Activated gamma-delta T cell treated with Interleukin-2 at 50 U/mL for 16 hours (primary cell): ENCODE results near the gene PAXIP1.
A peak's percentile ranks its signal among the peaks of the same experiment; 100 is the strongest.
"Not testable (repeated sequence)": the region's sequence is repeated elsewhere in the genome, so short reads cannot be mapped to it uniquely, and the experiment has no call there.

Source experiments
- DNase-seq: peaks from one replicate; pipeline ENCODE4 v3.0.0-alpha.2; 2020

The PAXIP1 gene

GRCh38 chr7:154942691-154943090, 60.2 kb downstream of the PAXIP1 start:
- no peak for DNase-seq

DNA sequence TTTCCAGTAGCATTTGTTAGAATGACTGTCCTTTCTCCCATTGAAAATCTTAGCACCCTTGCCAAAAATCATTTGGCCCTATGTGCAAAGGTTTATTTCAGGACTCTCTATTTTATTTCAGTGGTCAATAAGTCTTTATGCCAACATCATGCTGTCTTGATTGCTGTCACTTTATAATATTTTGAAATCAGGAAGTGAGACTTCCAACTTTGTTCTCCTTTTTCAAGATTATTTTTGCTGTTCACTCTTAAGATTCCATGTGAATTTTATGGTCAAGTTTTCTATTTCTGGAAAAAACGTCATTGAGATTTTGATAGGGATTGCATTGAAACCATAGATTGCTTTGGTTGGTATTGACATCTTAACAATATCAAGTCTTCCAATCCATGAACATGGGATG, 65.1 kb downstream of the PAXIP1 start:
- DNase-seq: no peak

DNA sequence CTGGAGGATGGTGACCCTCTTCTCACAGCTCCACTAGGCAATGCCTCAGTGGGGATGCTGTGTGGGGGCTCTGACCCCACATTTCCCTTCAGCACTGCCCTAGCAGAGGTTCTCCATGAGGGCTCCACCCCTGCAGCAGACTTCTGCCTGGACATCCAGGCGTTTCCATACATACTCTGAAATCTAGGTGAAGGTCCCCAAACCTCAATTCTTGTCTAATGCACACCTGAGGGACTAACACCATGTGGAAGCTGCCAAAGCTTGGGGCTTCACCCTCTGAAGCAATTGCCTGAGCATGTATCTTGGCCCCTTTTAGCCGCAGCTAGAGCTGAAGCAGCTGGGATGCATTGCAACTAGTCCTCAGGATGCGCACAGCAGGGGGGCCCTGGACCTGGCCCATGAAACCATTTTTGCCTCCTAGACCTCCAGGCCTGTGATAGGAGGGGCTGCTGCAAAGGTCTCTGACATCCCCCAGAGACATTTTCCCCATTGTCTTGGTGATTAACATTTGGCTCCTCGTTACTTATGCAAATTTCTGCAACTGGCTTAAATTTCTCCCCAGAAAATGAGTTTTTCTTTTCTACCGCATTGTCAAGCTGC, 68.5 kb downstream of the PAXIP1 start:
- DNase-seq: not testable (repeated sequence)

GRCh38 chr7:154931906-154932305, 71.0 kb downstream of the PAXIP1 start:
- DNase-seq: no peak

- no peak for DNase-seq
These were observed 73.8 kb downstream of the PAXIP1 start for GRCh38 chr7:154929006-154929726.

DNA sequence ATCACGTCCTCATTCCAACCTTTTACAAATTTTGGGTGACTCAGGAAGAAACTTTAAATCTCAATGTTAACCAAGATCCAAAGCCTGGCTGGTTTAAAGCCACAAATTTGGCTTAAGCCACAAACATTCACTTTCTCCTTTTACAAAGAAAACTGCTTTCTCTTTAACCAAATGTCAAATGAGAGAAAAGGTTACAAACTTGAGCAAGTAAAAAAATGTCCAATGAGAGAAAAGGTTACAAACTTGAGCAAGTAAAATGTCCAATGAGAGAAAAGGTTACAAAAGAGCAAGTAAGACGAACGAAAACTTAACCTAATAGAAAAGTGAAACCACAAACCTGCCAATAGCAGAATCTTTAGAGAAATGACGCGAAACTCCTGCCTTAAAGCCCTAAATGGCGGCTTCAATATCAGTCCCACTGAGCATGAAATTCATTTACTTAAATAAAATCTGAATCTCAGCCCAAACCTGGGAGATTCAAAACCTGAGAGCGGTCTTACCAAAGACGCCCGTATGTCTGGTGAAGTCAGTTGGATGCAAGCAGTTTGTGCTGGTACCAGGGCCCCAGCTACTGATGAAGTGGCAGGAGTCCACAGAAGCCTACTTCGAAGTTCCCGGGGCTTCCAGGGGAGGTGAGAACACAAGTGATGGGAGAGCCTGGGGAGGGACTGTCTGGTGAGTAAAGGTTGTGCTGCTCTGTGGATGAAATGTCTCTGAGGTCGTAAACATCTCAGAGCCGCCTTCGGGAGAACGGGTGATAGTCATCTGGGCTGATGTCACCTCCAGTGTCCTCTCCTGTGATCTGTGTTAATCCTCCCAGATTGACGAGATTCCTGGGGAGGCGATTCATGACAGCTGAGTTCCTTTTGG, 74.6 kb downstream of the PAXIP1 start:
- peak; percentile 29 for DNase-seq

DNA sequence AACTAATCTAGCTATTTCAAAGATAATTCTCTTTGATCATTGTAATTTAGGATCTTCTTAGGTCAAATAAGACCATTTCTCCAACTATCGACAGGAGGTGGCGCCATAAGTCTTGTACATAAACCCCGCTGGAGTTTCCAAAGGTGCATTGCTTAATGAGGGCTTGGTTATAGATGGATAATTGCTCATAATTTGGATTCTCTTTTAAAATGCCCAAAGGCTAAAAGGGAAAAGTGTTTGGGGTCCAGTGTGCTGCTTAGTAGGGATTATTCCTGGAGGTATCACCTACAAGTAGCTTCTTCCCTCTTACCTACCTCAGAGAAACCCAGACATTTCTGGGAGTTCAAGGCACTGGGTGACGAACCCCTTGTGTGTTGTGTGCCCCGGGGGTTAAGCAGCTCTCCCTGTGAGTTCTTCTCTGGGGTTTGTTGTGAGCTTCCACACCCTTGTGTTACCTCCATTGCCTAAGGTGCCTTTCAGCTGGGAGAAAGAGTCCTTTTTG, 75.2 kb downstream of the PAXIP1 start:
- DNase-seq: peak; percentile 79

- not testable (repeated sequence) for DNase-seq
These were observed 80.5 kb downstream of the PAXIP1 start for GRCh38 chr7:154922472-154922871.

- no peak for DNase-seq
These were observed 83.3 kb downstream of the PAXIP1 start for GRCh38 chr7:154919344-154920225.

DNA sequence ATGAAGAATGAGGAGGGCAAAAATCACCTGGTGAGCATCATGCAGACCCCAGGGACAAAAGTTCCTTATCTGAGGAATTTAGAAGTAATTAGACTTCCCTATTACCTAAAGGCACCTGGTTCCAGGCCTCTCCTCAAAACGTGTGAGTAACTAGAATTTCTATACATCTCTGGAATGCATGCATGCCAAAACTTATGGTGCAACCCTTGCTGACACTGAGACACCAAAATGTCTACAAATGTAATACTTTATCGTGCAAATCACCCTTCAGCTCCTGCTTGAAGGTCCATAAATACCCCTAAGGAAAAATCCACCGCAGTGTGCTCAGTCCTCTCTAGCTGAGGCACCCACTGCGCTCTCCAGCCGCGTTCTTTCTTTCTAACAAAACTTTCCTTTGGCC, 84.2 kb downstream of the PAXIP1 start:
- no peak for DNase-seq

GRCh38 chr7:154918266-154918665, 84.7 kb downstream of the PAXIP1 start:
- DNase-seq: no peak

DNA sequence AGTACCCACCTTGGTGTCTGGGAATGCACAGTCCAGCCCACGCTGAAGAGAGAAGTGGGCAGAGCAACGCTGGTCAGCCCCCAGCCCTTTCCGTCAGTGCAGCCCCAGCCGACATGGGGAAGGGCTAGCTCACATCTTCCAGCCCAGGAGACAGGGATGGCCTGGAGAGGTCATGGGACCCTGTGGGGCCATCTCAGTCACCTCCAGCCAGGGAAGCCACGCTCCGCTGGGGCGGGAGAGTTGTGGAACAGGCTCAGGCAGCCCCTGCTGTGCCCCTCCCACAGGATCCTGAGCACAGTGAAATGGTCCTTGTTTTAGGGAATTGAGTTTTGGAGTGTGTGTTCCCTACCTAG, 85.1 kb downstream of the PAXIP1 start:
- no peak for DNase-seq

GRCh38 chr7:154916856-154917807, 85.8 kb downstream of the PAXIP1 start:
- DNase-seq: no peak

- no peak for DNase-seq
These were observed 86.5 kb downstream of the PAXIP1 start for GRCh38 chr7:154916381-154916780.

GRCh38 chr7:154915600-154915999, 87.3 kb downstream of the PAXIP1 start:
- no peak for DNase-seq

GRCh38 chr7:154914996-154915380, 87.9 kb downstream of the PAXIP1 start:
- no peak for DNase-seq

- DNase-seq: no peak
These were observed 88.5 kb downstream of the PAXIP1 start for GRCh38 chr7:154914308-154914995.

- peak; percentile 89 for DNase-seq
These were observed 89.2 kb downstream of the PAXIP1 start for GRCh38 chr7:154913638-154914307.

DNA sequence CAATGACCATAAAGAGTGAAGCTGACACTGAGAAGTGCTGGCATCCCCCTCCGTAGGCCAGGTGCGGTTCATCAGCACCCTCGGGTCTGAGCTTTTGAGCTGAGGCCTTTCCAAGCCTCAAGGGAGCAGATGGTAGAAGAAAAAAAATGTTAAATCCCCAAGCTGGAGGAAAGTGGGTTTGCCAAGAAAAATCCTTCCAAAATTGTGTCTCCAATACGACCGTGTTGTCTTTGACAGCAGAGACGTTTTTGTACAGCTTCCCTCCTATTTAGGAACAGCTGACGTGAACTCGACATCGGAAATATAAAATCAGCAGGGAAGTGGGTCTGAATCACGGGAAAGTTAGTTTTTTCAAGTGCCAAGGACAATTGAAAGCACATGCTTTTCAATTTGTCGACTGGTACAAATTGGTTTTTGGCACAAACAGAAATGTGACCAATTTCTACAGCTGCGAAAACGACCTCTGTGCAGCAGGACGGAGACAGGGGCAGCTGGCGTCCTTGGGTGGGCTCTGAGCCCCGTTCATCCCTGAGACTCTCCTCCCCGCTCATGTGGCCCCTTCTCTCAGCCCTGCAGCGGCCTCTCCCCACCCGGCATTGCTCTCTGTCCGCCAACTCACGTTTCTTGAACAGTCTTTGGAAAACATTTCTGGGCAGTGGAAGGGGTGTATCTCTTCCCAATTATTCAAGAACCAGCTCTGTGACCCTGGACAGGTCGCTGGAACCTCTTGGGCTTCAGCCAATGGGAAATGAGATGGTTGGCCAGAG, 89.9 kb downstream of the PAXIP1 start:
- no peak for DNase-seq
